ENCODE results near the gene UQCR10.
"Not testable (repeated sequence)": the region's sequence is repeated elsewhere in the genome, so short reads cannot be mapped to it uniquely, and the experiment has no call there.

UQCR10 gene

GRCh38 chr22:29735416-29735815, 31.8 kb upstream of the UQCR10 start:
- in situ Hi-C loops (cut with MboI; ENCODE audit: low sequenced_read_pairs) = no loop called here

GRCh38 chr22:29737251-29738117, 29.7 kb upstream of the UQCR10 start:
- in situ Hi-C loops (cut with MboI; ENCODE audit: low sequenced_read_pairs) = no loop called here

- in situ Hi-C loops (cut with MboI; ENCODE audit: low sequenced_read_pairs) = no loop called here
Measured at GRCh38 chr22:29738118-29738815, 28.9 kb upstream of the UQCR10 start.

GRCh38 chr22:29739346-29739875, 27.8 kb upstream of the UQCR10 start:
- in situ Hi-C loops (cut with MboI; ENCODE audit: low sequenced_read_pairs) = no loop called here

GRCh38 chr22:29740216-29740615, 27.0 kb upstream of the UQCR10 start:
- in situ Hi-C loops (cut with MboI; ENCODE audit: low sequenced_read_pairs) = no loop called here

GRCh38 chr22:29741926-29742325, 25.2 kb upstream of the UQCR10 start:
- in situ Hi-C loops (cut with MboI; ENCODE audit: low sequenced_read_pairs) = no loop called here

DNA sequence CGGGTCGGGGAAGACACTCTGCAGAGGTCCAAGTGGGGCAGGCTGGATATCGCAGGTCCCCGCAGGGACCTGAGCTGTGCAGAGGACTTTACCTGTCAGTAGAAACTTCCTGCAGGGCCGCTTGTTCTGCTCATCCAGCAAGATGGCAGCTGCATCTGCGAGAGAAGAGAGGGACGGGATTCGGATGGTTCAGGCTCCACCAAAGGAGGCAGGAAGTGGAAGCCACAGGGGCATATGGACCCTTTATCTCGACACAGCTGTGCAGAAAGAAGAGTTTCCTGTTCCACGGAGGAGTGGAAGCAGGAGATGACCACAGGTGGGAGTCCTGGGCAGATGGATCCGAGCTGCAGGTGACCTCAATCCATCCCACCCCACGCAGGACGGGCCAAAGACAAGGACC, 24.8 kb upstream of the UQCR10 start:
- in situ Hi-C loops (cut with MboI; ENCODE audit: low sequenced_read_pairs) = no loop called here

DNA sequence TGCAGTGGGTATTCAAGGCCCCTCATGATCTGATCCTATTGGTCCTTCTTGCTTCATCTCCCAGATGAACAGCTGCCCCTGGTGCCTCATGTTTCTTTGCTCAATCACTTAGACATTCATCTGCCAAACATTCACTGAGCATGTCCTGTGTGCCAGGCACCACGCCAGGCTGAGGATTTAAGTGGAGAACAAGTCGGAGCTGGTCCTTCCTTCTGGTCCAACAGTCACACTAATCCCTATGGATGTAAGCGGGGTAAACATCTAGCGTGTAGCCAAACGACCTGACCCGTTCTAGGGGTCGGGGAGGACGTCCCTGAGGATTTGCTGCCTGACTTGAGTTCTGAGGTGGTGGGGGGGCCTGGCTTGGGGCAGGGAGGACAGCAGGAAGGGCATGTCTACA, 22.3 kb upstream of the UQCR10 start:
- in situ Hi-C loops (cut with MboI; ENCODE audit: low sequenced_read_pairs) = no loop called here

DNA sequence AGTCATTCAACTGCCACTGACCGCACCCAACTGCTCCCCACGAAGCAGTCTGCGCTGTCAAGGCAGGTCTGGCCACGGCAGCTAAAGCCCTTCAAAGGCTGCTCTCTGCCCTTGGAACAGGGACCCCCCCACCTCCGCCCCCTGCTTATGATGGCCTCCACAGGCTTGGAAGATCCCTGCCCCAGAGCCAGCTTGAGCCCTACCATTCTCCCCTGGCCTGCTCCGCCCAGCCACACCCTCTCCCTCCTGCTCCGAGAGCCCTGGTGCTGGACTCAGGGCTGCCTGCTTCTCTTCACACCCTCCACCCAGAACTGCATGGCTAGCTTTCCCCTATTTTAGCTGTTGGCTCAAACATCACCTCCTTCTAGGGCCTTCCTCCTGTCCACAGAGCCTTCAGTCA, 19.3 kb upstream of the UQCR10 start:
- in situ Hi-C loops (cut with MboI; ENCODE audit: low sequenced_read_pairs) = no loop called here

DNA sequence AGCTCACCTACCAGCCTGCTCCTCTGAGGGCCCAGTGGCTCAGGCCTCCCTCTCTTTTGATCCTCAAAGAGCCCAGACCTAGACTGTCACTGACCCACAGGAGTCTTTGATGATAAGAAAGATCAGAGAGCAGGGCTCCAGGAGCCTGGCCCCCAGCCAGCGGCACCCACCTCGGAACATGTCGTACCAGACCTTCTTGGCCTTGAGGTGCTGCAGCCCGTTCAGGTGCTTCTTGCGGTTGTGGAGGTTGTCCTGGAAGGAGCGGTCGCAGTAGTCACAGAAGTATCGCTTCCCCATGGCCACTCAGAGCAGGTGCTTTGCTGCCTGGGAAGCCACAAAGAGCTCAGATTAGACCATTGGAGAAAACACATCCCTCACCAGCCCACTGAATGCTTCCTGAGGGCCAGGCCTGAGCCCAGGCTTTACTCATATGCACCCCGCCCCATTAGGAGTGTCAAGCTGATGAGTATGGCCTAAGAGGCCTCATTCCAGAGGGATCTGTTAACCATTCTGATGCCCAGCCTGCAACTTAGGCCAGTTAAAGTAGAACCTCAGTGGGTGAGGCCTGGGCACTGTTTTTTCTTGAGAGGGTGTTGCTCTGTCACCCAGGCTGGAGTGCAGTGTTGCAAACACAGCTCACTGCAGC, 18.8 kb upstream of the UQCR10 start:
- in situ Hi-C loops (cut with MboI; ENCODE audit: low sequenced_read_pairs) = no loop called here

DNA sequence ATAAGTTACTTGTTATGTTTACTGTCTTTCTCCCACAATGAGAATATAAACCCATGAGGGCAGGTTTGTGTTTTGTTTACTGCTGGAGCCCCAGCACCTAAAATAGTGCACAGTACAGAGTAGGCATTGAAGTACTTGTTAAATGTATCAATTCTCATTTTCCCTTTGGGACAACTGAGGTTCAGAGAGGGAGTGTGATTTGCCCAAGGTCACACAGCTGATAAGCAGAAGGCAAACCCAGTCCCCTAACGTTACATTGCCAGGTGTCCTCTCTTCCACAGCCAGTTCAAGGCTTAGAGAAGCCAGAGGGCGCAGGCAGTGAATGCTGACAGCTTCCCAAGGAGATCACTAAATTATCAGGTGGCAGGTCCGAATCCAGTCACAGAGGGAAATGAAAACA, 17.1 kb upstream of the UQCR10 start:
- in situ Hi-C loops (cut with MboI; ENCODE audit: low sequenced_read_pairs) = no loop called here

- in situ Hi-C loops (cut with MboI; ENCODE audit: low sequenced_read_pairs) = no loop called here
Measured at GRCh38 chr22:29750559-29751538, 16.3 kb upstream of the UQCR10 start.

GRCh38 chr22:29751669-29752068, 15.5 kb upstream of the UQCR10 start:
- in situ Hi-C loops (cut with MboI; ENCODE audit: low sequenced_read_pairs) = no loop called here

DNA sequence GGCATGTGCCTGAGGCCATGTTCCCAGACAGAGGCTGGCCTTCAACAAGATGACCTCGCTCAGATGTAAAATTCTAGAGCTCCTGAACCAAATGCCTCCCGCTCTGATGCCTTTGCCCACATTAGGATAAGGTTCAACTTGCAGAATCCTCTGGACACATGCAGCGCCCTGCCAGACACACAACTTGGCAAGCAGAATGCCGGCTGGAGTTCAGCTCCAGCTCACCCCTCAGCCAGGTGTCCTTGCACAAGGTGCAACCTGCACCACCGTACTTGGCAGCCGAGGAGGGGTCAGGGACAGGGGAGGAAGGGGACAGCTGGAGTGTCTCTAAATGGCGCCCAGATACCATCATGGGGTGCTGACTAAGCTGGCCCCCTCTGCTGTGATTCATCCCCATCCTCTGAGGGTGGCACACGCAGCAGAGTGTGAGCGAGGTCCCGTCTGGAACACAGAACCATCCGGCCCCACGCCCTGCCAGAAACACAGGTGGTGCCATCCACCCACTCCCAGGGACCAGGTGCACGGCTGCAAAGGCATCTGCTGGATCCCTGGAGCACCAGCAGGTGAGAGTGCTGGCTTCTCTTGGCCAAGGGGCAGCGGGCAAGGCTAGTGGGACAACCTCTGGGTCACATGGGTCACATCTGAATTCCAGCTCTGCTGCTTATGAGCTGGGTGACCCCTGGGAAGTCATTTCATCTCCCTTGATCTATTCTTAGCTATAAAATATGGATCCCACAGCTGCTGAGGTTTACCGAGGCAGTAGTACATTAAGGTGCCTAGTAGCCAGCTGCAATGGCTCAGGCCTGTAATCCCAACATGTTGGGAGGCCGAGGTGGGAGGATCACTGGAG, 13.1 kb upstream of the UQCR10 start:
- in situ Hi-C loops (cut with MboI; ENCODE audit: low sequenced_read_pairs) = no loop called here

DNA sequence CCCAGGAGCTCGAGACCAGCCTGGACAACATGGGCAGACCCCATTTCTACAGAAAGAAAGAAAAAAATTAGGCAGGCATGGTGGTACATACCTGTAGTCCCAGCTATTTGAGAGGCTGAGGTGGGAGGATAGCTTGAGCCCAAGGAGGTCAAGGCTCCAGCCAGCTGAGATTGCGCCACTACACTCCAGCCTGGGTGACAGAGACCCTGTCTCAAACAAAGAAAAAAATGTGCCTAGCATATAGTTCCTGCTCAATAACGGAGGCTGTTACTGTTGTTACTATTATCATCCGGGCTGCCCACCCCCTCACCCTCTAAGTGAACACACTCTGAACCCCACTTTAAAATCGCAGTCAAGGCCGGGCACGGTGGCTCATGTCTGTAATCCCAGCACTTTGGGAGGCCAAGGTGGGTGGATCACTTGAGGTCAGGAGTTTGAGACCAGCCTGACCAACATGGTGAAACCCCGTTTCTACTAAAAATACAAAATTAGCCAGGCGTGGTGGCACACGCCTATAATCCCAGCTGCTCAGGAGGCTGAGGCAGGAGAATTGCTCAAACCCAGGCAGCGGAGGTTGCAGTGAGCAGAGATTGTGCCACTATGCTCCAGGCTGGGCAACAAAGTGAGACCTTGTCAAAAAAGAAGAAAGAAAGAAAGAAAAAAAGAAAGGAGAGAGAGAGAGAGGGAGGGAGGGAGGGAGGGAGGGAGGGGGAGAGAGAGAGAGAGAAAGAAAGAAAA, 12.3 kb upstream of the UQCR10 start:
- in situ Hi-C loops (cut with MboI; ENCODE audit: low sequenced_read_pairs) = not testable (repeated sequence)

- in situ Hi-C loops (cut with MboI; ENCODE audit: low sequenced_read_pairs) = no loop called here
Measured at GRCh38 chr22:29755889-29756288, 11.3 kb upstream of the UQCR10 start.

DNA sequence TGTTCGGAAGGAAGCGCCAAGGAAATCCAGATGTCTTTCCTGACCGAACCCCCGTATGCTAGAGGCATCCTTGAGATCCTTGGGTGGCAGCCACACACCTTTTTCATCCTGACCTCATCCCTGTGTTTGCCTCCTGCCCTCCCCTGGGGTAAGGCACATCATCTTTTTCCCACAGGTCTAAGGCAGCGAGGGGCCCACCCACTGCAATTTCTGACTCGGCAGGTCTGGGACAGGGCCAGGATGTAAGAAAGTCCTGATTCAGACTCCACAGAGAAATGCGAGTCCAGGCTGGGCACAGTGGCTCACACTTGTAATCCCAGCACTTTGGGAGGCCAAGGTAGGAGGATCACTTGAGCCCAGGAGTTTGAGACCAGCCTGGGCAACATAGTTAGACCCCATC, 10.8 kb upstream of the UQCR10 start:
- in situ Hi-C loops (cut with MboI; ENCODE audit: low sequenced_read_pairs) = no loop called here

GRCh38 chr22:29757096-29757495, 10.1 kb upstream of the UQCR10 start:
- in situ Hi-C loops (cut with MboI; ENCODE audit: low sequenced_read_pairs) = no loop called here
